Progenitor cell of endocrine pancreas (in vitro differentiated cells): ENCODE data around the gene SLC7A7. TPM values are rescaled to one million over a fixed set of nuclear protein-coding genes. Genes with fewer than 3 reads are reported as not detected.

Experiments used
- DNase-seq: peaks from one replicate; pipeline ENCODE4 v3.0.0; 2021; ENCODE audit warnings: low spot score; ENCODE audit not compliant: unreplicated experiment
- H3K27ac Mint-ChIP-seq: 2 replicates; pipeline ENCODE4 v1.8.0; 2021; ENCODE audit warnings: mild to moderate bottlenecking, moderate library complexity, mixed read lengths
- H3K27me3 Mint-ChIP-seq: 2 replicates; pipeline ENCODE4 v1.8.0; 2021; ENCODE audit warnings: mixed read lengths
- H3K36me3 Mint-ChIP-seq: 2 replicates; pipeline ENCODE4 v1.8.0; 2022; ENCODE audit warnings: mixed read lengths; ENCODE audit not compliant: insufficient read depth
- H3K4me1 Mint-ChIP-seq: 2 replicates; pipeline ENCODE4 v1.8.0; 2021; ENCODE audit warnings: low read depth, mixed read lengths
- H3K4me3 Mint-ChIP-seq: 2 replicates; pipeline ENCODE4 v1.8.0; 2021; ENCODE audit warnings: low read depth, mild to moderate bottlenecking, moderate library complexity, mixed read lengths
- H3K9me3 Mint-ChIP-seq: 2 replicates; pipeline ENCODE4 v1.8.0; 2021; ENCODE audit warnings: low read depth, mixed read lengths
- total RNA-seq: library from RNA; stranded (reverse); gene quantifications from 2 replicates; pipeline ENCODE4 v1.2.1, GENCODE V29; 2021
- TF ChIP-seq, protein P1 (sequence below): fragments of 200-600 bp; sonication (generic); IDR thresholded peaks from one replicate; pipeline ENCODE4 v1.5.0; 2021; ENCODE audit warnings: antibody characterized with exemption, mild to moderate bottlenecking; ENCODE audit not compliant: unreplicated experiment

The SLC7A7 gene
- total RNA-seq, 1 donor from 2014 or later, result 6.7 TPM

DNA sequence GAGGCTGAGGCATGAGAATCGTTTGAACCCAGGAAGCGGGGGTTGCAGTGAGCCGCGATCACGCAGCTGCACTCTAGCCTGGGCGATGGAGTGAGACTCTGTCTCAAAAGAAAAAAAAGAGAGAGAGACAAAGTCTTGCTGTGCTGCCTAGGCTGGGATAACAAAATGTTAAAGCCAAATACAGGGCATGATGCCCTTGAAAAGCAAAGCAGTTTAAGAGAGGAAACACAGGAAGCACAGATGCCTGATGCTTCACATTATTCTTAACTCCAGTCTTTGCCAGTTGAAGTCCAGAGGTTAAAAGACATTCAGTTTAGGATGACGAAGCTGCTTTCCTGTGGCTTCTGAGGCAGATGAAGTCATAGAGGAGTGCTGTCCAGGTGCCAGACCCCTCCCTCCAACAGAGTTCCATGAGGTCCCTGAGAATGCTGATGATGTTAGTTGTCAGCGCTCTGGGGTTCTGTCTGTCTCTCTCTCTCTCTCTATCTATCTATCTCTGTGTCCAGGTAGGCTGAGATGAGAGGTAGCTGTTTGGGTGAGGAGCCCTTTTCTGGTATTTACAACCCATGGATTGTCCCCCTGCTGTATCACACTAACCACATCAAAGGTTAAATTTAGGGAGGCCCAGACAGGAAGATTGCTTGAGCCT lies 9.6 kb upstream of the SLC7A7 start:
- Mint-ChIP-seq H3K27me3 (no peaks in the 10 kb centered on the region), H3K36me3 (no peaks in the 10 kb centered on the region), H3K4me3 (no peak overlapping the region), H3K27ac (peak overlapping the region; percentile 10), H3K4me1 (peaks cover 23% of the 10 kb centered on the region), H3K9me3 (no peaks in the 10 kb centered on the region)
- TF ChIP-seq, protein P1, sequence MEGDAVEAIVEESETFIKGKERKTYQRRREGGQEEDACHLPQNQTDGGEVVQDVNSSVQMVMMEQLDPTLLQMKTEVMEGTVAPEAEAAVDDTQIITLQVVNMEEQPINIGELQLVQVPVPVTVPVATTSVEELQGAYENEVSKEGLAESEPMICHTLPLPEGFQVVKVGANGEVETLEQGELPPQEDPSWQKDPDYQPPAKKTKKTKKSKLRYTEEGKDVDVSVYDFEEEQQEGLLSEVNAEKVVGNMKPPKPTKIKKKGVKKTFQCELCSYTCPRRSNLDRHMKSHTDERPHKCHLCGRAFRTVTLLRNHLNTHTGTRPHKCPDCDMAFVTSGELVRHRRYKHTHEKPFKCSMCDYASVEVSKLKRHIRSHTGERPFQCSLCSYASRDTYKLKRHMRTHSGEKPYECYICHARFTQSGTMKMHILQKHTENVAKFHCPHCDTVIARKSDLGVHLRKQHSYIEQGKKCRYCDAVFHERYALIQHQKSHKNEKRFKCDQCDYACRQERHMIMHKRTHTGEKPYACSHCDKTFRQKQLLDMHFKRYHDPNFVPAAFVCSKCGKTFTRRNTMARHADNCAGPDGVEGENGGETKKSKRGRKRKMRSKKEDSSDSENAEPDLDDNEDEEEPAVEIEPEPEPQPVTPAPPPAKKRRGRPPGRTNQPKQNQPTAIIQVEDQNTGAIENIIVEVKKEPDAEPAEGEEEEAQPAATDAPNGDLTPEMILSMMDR, result no peak
- DNase-seq, result no peak

DNA sequence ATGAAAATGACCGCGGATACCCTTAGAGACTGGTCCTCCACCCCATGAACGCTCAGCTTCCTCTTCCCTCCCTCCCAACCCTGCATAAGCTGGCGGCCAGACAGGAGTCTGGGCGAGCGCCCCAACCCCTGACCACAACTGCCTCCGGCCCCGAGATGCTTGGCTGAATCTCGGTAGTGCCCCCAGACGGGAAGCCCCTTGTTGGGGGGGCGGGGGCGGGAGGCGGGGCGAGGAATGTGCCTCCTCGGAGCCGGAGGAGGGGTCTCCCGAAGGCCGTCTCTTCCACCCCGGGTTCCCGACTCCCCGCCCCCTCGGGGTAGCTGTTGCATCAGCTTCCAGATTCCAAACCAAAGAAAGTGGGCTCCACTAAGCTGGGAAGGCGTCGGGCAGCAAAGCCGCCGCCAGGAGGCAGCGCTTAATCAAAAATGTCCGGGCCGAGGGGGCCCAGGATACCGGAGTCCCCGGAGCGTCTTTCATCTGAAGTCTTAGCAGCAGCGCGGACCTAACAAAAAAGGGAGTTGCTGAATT lies 7.4 kb upstream of the SLC7A7 start:
- no peaks in the 10 kb centered on the region for H3K27me3 Mint-ChIP-seq

DNA sequence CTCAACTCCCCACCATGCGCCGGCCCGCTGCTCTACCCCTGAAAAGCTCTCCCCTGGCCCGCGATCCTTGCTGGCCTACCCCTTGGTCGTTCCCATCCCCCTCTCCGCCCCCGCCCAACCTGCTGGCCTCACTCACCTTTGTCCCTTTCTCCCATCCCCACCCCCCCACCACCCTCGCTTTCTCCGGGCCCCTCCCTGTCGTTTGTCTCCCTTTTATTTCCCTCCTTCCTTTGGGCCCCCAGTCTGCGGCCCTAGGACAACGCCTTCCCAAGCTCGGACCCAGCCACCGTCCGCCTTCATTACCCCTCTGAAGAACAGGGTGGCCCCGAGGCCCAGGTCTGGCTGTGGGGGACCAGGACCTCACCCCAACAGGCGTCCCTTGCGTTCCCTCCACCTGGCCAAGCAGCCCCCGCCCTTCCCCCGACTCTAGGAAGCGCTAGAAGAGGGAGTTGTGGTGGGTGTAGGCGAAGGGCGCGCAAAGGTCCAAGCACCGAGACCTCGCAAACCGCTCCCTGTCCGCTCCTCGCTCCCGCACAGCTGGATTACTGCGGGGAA lies 6.9 kb upstream of the SLC7A7 start:
- H3K4me1 Mint-ChIP-seq, result peaks cover 39% of the 10 kb centered on the region
- TF ChIP-seq, protein P1, result no peak
- H3K27ac Mint-ChIP-seq, result peak overlapping the region; percentile 92
- H3K9me3 Mint-ChIP-seq, result no peaks in the 10 kb centered on the region
- peak overlapping the region; percentile 62 for H3K4me3 Mint-ChIP-seq
- peak; percentile 20 for DNase-seq
- H3K36me3 Mint-ChIP-seq, result no peaks in the 10 kb centered on the region
- H3K27me3 Mint-ChIP-seq, result no peaks in the 10 kb centered on the region

More for the DNA sequence above, 7.4 kb upstream of the SLC7A7 start:
- DNase-seq, result peak; percentile 77
- no peaks in the 10 kb centered on the region for H3K9me3 Mint-ChIP-seq
- H3K36me3 Mint-ChIP-seq, result no peaks in the 10 kb centered on the region
- TF ChIP-seq, protein P1, result peak; percentile 87
- H3K27ac Mint-ChIP-seq, result peak overlapping the region; percentile 92
- peak overlapping the region; percentile 62 for H3K4me3 Mint-ChIP-seq
- peaks cover 38% of the 10 kb centered on the region for H3K4me1 Mint-ChIP-seq

DNA sequence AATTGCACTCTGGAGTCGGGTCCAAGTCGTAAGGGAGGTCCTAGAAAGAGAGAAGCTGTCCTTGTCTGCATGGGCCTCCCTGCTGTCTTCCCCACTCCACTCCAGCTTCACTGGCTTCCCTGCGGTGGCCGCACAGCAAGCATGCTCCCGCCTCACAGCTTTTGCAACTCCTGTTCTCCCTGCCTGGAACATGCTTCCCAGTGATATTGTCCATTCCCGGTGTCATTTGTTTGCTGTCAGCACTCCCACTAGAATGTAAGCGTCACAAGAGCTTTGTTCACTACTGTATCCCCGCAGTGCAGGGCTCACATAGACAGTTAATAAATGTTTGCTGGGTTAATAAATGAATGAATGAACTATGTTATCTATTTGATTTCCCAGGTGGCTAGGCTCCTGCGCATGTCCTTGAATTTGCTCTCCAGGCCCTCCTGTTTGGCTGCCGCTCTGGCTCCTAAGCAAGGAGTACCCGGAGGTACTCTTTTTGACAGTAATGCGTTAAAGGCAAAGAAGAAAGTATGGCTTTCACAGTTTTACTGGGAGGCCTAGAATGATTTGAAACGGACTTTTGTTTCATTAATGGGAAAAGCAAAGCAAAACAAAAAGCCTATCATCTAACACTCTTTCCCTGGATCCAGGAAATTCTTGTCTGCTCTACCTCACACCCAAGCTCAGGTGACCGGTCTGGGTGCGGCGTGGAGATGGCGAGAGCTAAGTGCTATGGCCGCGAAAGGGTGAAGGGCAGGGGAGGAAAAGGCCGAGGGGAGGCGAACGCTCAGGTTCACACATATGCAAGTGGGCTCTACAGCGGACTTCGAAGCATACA lies 6.2 kb upstream of the SLC7A7 start:
- no peaks in the 10 kb centered on the region for H3K36me3 Mint-ChIP-seq
- peaks cover 39% of the 10 kb centered on the region for H3K4me1 Mint-ChIP-seq
- TF ChIP-seq, protein P1, result no peak
- no peaks in the 10 kb centered on the region for H3K27me3 Mint-ChIP-seq
- DNase-seq, result no peak
- H3K4me3 Mint-ChIP-seq, result peak overlapping the region; percentile 62
- no peaks in the 10 kb centered on the region for H3K9me3 Mint-ChIP-seq
- peak overlapping the region; percentile 92 for H3K27ac Mint-ChIP-seq

DNA sequence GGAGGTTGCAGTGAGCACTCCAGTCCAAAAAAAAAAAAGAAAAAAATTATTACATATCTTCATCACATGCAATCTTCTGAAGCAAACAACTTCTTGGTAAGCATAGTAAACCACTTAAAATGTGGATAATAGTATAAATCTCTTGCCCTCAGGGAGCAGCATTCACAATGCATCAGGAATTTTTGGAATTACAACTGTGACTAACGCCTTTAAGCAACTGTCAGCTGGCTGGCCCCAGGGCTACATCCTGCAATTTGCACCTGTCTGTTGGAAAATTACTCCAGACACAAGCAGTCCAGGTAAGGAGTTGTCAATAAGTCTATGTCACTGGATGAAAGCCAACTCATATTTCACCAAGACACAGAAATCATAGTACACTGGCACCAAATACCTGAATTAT lies 5.5 kb upstream of the SLC7A7 start:
- Mint-ChIP-seq H3K4me3 (no peak overlapping the region), H3K27ac (peak overlapping the region; percentile 92), H3K4me1 (peaks cover 42% of the 10 kb centered on the region), H3K27me3 (no peaks in the 10 kb centered on the region), H3K36me3 (no peaks in the 10 kb centered on the region), H3K9me3 (no peaks in the 10 kb centered on the region)
- TF ChIP-seq, protein P1, result no peak
- no peak for DNase-seq
